Eye (tissue), 1 donor: ENCODE results near the gene NDST1.
"Not testable (repeated sequence)": the region's sequence is repeated elsewhere in the genome, so short reads cannot be mapped to it uniquely, and the experiment has no call there.

ENCODE experiments used
- DNase-seq: peaks from one replicate; pipeline ENCODE4 v3.0.0-alpha.2; 2015

NDST1 gene

GRCh38 chr5:150509992-150510391 is 2.1 kb downstream of the NDST1 start:
- DNase-seq = no peak

DNA sequence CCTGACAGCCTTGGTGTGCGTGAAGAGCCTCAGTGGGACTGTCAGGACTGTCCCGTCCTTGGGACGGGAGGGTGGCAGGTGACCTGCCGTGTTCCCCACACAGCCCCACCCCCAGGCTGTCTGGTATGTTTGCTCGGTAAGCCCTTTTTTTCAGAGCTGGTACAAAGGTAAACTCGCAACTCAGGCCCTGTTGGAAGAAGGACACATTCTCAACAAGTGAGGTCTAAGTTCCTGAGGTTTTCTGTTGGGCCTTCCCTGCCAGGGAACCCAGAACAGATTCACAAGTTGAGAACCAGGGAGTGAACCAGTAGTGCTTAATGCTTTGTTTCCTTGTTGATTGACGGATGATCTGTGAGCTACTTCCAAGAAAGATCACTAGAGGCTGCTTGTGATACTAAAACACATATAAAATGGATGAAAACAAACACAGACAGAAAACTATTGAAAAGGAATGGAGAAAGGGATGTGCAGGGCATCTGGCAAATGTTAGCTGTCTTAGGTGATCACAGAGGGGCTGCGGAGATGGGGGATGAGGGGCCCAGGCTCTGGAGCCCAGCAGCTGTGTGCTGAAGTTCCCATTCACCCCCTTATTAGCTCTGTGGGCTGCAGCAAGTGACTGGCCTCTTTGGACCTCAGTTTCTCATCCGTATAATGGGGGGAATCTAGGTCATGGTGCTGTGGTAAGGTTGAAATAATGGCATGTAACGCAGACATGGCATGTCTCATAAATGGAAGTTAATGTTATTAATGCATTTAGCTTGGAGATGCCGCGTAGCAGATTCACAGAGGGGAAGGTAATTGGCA is 2.7 kb downstream of the NDST1 start:
- DNase-seq = no peak

DNA sequence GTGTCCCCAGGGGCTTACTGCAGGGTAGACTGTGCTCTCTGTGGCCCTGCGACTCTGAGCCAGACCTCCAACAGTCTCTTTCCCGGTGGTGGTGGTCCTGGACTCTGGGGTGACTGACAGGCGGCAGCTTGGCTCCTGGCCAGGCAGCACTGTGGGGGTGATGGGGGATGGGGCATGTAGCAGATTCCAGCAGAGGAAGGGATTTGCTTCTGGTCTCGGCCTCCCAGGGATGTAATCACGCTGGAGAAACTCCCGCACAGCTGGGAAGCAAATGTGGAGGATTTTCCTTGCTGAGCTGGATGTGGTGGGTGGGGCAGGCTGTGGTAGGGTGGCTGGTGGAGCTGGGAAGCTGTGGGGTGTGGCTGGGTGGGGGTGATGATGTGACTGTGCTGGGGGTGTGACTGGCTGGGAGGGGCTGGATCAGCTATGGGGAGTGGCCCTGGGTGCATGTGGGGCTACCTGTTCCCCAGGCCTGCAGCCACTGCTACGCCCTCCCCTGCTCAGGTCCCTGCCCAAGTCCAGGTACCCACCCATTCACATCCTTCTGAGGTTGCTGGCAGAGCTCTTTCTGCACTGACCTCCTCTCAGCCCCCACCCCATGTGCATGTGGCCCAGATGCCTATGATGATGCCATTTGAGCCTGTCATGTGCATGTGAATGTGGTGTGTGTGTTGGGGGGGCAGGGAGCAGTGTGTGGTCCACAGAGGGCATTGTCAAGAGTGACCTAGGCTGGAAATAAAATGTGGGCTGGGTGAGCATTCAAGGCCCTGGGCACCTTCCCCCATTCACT is 3.8 kb downstream of the NDST1 start:
- peak; percentile 88 for DNase-seq

DNA sequence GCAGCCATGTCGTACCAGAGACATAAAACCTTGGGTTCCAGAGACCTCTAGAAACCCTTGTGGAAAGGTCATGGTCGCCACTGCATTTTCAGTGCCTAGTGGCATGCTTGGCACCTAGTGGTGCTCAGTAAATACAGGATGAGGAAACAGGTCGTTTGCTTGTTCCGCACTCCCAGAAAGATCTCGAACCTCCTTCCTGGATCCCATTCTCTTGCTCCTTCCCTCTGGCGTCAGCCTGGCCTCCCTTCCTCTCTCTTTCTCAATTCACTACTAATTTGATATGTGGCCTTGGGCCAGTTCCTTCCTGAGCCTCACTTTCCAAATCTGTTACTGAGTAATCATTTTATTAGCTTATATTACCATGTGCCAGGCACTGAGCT is 4.4 kb downstream of the NDST1 start:
- DNase-seq = no peak

DNA sequence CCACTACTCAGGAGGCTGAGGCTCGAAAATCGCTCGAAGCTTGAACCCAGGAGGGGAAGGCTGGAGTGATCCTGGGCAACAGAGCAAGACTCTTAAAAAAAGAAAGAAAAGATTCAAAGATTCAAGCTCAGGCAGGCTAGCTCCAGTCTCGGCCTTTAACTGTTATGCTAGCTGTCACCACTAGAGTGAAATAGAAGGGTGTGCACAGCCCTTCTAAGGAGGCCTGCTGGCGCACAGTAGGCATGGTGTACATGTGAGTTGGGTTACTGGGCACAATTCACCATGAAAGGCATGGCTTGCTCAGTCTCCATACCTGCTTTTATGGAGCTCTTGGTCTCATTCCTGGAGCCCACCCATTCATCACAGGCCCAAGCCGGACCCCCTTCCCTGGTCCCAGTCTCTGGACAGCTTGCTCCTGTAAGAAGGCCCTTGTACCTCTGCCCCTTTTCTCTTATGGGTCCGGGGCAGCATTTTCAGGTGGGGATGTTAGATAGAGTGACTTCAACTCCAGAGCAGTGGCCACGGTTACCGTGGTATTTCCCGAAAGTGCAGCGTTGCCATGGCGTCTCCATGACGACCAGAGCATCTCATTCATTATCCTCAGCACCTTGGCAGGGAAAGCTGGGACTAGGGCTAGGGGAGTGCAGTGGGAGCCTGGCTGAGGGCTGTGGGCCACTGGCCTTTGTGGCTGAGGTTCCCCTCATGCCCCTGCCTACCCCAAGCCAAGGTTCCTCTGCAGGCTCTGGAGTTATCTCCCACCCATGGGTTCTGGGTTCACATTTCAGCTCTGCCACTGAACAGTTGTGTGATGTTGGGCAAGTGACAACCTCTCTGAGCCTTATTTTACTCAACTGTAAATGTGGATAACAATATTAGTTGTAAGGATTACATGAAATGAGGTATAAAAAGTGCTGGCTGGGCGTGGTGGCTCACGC is 5.7 kb downstream of the NDST1 start:
- DNase-seq = peak; percentile 65

- DNase-seq = no peak
These were observed 6.8 kb downstream of the NDST1 start for GRCh38 chr5:150514708-150515211.

GRCh38 chr5:150515446-150515845 is 7.5 kb downstream of the NDST1 start:
- no peak for DNase-seq

DNA sequence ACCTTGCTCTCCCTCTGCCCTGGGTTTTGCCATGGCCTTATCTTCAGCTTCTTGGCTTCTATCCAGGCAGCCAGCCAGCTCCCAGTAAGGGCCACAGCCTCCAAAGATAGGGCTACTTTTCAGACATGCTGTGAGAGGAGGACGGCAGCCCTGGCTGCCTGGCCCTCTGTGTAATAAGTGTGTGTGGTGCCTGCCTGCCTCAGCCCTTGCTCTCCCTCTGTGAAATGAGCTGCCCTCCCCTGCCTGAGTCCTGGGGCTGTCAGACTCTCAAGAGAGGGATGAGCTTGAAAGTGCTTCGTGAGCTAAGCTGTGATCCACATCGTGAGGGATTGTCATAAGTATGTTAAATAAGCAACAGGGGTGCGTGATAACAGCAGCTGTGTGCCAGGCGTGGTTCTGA is 8.1 kb downstream of the NDST1 start:
- DNase-seq = no peak

- DNase-seq = peak; percentile 67
These were observed 9.6 kb downstream of the NDST1 start for GRCh38 chr5:150517272-150518152.

DNA sequence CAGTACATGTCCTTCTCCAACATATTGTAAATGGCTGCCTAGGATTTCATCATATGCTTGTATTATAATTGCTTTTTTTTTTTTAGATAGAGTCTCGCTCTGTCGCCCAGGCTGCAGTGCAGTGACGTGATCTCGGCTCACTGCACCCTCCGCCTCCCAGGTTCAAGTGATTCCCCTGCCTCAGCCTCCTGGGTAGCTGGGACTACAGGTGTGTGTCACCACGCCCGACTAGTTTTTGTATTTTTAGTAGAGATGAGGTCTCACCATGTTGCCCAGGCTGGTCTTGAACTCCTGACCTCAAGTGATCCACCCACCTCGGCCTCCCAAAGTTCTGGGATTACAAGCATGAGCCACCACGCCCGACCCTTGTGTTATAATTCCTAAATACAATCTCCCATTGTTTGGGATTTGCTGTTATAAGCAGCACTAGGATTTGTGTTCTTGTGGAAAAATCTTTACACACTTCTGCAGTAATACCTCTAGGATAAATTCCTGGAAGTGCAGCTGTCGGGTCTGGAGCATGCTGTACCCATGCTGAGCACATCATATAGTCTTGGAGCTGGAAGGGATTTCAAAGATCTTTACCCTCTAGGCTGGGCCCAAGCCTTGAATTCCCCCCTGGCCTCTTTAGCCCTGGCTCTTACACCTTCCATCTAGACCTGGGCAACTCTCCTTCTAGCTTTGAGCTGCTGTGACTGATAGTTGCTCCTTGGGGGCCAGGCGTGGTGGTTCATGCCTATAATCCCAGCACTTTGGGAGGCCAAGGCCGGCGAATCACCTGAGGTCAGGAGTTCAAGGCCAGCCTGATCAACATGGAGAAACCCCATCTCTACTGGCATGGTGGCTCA is 11.0 kb downstream of the NDST1 start:
- not testable (repeated sequence) for DNase-seq

DNA sequence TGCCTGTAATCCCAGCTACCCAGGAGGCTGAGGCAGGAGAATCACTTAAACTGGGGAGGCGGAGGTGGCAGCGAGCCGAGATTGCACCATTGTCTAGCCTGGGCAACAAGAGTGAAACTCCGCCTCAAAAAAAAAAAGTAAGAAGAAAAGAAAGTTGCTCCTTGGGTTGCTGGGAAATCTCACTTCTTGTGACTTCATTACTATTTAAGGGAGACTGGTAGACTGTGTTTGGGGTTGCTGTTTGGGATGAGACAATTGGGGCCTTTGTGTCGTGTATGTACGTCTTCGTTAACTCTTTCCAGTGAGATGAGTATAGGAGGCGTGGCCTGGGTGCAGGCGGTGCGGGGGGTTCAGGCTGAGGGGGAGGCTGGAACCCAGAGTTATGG is 11.6 kb downstream of the NDST1 start:
- DNase-seq = no peak

- no peak for DNase-seq
These were observed 12.0 kb downstream of the NDST1 start for GRCh38 chr5:150519978-150520377.

DNA sequence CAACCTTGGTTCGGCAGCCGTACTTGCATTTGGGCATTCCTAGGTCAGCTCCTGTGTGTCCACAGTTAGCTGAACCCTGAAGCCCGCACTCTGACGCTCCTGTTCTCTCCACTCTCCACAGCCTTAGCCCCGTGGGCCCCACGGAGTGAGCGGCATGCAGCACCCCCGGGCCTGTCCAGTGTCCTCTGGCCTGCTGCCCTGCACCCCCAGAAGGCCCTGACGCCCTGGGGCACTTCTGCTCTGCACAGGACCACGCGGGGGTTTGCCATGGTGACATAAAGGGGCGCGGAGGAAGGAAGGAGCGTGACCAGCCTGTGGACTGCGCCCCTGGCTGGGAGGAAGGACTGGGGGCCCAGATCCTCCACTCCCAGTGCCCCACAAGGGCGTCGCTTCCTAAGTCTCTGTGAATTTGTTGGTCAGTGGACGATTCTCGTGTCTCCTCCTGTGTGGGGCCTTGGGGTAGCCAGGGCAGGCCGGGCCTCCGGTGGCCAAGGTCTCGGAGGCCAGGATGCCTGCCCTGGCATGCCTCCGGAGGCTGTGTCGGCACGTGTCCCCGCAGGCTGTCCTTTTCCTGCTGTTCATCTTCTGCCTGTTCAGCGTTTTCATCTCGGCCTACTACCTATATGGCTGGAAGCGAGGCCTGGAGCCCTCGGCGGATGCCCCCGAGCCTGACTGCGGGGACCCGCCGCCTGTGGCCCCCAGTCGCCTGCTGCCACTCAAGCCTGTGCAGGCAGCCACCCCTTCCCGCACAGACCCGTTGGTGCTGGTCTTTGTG is 13.0 kb downstream of the NDST1 start:
- no peak for DNase-seq

- DNase-seq = no peak
These were observed 13.5 kb downstream of the NDST1 start for GRCh38 chr5:150521522-150521817.

DNA sequence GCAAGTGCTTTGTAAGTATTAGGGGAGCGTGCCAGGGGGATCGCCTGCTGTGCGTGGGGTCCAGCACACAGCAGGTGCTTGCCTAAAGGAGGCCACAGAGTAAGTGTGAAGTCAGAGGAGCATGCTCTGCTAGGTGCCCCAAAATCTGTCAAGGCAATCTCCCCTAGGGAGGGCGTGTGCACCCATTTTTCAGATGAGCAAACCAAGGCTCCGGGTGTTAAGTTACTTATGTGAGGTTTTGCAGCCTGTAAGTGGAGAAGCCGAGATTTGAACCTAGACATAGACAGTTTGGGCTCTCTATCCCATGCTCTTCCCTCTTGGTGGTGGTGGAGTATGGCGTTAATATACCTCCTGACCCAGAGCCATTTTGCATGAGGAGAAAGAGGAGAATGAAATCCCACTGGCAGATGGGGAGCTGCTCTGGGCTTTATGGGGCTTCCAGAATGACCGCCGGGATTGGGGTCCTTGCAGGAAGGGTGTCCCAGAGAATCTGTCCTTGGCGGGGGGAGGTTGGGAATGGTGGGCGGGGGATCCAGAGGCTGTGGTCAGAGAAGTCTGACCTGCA is 14.1 kb downstream of the NDST1 start:
- no peak for DNase-seq

DNA sequence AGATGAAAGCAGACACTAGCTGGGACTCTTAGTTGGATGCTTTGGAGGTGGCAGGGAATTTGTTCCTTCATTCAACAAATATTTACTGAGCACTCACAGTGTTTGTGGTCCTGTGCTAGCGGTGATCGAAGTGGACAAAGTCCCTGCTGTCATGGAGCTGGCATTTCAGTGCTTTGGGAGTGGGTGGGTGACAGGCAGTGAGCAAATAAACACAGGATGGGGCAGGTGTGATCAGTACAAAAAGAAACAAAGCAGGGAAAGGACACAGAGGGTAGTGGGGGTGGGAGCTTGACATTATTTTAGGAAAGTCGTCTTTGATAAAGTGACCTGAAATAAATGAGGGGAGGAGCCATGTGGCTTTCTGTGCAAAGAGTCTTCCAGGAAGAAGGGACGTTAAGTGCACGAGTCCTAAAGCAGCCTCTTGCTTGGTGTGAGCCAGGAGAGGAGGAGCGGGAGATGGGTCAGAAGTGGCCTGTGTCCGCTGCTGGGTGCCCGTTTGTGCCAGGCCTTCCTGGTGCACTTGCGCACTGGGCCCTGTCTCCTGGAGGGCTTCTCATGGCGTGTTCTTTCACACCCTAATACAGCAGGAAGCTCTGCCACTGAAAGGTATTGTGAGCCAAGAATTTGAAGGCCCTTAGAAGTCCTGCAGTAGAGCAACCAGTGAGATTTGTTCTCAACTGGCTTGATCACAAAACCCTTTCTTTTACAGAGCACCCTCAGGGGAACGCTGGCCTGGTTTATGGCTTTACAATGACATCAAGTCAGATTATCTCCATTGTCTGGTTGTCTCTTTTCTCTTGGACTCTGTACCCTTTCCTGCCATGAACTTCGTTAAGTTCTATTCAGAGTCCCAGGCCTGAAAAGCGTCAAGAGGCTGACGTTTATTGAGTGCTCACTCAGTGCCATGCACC is 14.8 kb downstream of the NDST1 start:
- no peak for DNase-seq

DNA sequence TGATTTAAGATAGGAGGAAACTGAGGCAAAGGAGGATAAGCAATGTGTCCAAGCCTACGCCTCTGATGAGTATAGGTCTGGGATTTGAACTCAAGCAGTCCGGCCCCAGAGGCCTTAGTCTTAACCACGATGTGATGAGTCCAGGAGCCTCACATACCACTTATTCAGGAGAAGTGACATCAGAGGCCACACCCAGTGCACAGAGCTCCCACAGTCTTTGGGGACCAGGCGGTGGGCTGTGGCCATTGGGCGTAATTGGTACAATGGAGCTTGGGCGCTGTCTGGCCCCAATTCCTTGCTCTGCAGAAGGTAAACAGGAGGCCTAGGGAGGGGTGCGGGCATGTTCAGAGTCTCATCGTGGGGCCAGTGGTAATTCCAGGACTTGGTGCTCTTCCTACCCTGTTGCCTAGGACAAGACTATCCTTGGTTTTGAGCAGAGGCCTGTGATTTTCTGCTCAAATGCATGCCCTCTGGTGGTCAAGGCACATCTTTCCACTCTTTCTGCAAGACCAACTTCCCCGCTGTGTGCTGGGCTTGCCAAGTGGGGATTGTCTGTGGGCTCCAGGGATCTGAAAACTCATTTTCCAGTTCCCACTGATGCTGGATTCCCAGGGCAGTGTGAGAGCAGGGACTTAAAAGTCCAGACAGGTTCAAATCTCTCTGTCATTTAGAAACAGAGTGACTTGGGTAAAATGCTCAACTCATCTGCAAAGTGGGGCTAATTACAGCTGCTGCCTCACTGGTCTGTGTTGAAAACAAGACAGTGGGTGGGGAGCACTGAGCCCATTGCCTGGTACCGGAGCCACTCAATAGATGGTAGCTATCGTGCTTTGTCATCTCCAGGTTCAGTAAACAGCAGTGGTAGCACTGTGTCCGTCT is 15.8 kb downstream of the NDST1 start:
- peak; percentile 77 for DNase-seq

- no peak for DNase-seq
These were observed 17.2 kb downstream of the NDST1 start for GRCh38 chr5:150525163-150525562.
